ENCODE measurements around the gene AUTS2.

AUTS2 gene

DNA sequence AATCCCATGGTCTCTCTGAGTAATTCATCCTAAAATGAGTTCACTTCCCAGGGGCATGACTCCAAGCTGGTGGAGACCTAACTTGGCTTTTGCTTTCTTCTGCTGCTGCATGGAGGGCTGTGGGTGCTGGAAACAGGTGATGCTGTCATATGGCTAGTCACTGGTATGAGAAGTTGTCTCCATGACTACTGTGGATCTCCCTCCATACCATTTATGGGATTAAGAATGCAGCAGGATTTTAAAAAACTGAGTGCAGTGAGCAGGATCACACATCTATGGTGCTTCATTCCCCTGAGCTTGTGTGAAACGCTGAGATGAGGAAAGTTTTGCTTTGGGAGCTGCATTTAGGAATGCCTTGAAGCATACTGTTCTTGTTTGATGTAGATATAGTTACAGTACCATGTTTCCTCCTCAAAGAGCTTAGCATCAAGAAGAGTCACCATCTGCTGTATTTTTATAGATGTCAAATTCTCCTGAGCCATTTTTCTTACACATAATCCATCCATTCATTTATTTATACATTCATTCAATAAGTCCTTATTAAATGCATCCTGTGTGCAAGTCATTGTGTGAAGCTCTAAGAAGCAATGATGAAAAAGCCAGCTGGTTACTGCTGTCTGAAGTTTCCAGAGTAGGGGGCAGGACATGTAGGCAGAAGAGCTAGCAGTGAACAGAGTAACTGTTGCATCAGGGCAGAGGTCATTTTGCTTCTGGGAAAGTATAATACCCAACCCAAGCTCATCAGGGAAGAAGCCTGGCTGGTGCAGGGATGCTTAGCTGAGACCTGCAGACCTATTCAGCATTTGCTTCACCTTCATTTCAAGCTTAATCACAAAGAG is 534.8 kb downstream of the AUTS2 start:
- no peak for DNase-seq (ENCODE audit: low spot score)

DNA sequence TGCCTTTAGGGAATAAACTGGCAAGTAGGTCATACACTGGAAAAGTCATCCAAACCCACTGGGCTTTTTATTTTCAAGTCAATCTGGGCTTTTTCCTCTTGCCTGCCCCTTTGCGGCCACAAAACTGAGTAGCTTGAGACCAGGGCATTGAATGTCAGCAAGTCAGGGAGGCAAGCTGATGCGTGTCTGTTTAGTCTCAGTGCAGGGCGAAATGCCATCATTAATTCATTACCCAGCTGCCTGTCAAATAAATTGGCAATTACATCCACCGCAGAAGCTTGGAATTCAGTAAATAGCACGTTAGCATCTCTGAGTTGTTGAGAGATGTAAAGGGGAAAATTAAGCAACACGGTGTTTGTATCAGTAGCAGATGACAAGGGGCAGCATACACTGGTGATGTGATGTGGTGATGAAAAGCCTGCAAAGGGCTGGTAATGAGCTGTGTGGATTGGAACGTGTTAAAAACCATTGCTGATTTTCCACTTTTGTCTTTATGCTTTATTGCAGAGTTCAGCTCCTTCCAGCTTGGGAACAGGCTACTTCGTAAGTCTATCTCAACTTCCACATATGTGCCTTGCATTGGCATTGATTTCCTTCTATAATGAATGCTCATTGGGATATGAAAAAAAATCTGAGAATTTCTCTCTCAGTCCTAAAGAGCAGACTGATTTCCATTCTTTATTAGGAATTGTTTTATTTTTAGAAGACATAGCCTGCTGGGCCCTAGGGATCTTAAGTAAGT is 535.9 kb downstream of the AUTS2 start:
- DNase-seq (ENCODE audit: low spot score): peak; percentile 6

DNA sequence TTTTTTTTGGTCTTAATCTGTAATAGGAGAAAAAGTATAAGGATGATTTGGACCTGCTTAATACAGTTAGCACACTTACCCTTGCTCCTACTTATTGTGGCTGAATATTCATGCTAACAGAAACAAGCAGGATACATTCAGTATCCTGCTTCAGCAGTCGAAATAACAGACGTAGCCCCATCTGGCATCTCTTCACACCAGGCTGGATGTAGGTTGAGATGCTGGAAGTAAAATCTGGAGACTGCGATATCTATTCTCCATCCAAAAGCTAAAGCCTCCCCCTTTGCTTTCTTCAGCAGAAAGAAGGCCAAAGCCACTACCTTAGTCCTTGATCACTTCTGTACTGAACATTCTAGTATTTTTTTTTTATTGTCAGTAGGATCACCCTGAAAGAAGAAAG is 537.4 kb downstream of the AUTS2 start:
- DNase-seq (ENCODE audit: low spot score): peak; percentile 19

- no peak for DNase-seq (ENCODE audit: low spot score)
Observed at GRCh38 chr7:70137126-70137525, 538.9 kb downstream of the AUTS2 start.

- no peak for DNase-seq (ENCODE audit: low spot score)
Observed at GRCh38 chr7:70142247-70142932, 544.1 kb downstream of the AUTS2 start.

- DNase-seq (ENCODE audit: low spot score): no peak
Observed at GRCh38 chr7:70143075-70144044, 545.1 kb downstream of the AUTS2 start.

- DNase-seq (ENCODE audit: low spot score): no peak
Observed at GRCh38 chr7:70148997-70149396, 550.7 kb downstream of the AUTS2 start.

GRCh38 chr7:70152313-70152712 is 554.0 kb downstream of the AUTS2 start:
- DNase-seq (ENCODE audit: low spot score): no peak

DNA sequence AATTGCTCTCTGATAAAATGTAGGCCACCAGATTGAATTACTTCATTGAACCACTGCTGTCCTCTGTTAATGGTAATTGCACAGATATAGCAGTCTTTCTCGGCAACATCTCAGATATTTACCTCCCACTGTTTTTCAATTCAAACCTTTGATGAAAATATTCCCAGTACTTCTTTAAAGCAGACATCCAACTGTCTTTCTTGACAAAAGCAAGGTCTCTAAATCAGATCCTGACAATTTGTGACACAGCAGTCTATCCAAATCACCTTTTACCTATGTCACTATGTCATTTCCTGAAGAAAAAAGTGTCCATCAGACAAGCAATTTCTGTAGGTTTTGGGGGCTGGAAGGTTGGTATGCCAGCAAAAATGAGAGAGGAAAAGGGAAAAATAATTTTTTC is 555.7 kb downstream of the AUTS2 start:
- no peak for DNase-seq (ENCODE audit: low spot score)

DNA sequence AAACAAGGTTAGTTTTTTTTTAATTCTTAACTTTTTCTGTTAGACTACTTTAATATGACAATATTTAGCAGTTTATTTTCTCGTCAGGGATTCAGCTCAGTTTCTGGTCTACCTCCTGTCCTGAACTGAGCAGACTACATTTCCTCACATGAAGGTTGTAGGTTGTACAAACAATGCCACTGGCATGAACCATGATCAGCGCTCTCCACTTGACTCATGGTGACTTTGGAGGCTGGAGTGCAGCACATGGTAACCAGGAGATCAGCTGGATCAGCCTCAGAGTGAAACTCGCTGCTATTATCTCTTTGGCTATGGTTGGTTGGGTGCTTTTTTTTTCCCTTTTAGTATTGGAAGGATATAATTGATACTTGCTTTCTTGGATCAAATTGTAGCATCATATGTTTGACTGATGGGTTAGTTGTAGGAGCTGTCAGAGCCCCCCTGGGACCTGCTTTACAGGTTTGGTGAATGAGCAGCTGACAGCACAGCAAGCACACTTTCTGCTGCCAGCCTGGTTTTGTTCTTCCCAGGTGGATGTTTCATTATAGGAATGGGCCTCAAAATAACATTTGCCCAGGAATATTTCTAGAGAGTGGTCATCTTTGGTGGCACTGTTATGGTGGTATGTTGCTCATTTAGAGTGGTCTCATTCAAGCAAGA is 556.4 kb downstream of the AUTS2 start:
- DNase-seq (ENCODE audit: low spot score): peak; percentile 5

- DNase-seq (ENCODE audit: low spot score): no peak
Observed at GRCh38 chr7:70156057-70156456, 557.8 kb downstream of the AUTS2 start.

DNA sequence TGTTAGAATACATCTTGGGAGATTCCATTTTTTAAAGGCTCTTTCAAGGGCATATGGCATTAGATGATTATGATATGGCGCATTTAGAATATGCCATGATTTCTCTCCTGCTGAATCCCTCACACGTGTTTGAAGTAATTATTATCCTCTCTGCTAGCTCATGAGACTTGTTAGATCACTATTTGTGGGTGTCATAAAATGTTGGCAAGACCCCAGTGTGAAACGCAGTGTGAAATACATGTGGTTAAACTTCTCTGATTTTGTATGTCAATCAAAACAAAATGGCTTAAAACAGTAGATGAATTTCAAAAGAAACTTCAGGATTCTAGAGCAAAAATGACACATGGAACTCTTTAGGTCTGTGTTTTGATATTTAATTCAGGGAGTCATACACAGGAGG is 560.8 kb downstream of the AUTS2 start:
- DNase-seq (ENCODE audit: low spot score): no peak

GRCh38 chr7:70165477-70166170 is 567.3 kb downstream of the AUTS2 start:
- DNase-seq (ENCODE audit: low spot score): no peak

DNA sequence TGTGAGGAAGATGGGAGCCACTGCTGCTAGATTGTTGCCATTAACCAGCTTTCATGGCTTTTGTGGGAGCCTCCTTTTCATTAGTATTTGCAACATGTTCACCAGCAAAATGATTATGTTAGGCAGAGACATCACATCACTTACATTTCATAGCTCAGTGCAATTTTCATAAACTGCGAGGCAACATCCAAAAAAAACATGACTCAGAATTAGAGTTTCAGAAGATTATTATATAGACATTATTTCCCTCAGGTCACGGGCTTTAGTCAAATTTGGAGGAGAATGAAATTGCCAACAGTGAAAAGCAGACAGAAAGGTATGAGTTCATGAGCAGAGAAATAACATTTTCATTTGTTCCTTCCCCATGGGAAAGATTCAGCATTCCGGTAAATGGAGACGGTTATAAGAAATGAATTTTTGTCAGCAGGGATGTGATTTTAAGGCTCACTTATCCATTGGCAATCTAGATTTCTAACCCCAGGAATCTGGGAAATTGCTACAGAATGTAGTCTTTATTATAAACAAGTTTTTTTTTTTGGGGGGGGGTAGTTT is 573.2 kb downstream of the AUTS2 start:
- DNase-seq (ENCODE audit: low spot score): no peak

DNA sequence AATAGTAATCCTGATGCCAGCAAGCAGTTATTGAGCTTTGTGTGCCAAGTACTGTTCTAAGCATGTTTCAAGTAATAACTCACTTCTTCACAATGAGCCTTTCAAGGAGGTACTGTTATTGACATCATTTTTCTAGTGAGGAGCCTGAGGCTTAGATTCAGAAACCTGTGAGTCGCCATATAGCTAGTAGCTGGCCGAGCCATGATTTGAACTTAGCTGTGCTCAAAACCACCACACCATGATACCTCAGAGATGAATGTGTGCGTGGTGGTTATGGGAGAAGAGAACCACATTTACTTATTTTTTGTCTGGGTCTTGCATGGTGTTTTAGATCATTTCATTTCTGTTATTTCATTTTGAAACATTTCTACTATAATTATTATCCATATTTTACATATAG is 578.9 kb downstream of the AUTS2 start:
- DNase-seq (ENCODE audit: low spot score): no peak

- DNase-seq (ENCODE audit: low spot score): no peak
Observed at GRCh38 chr7:70178211-70178610, 579.9 kb downstream of the AUTS2 start.

GRCh38 chr7:70178787-70179186 is 580.5 kb downstream of the AUTS2 start:
- no peak for DNase-seq (ENCODE audit: low spot score)

- no peak for DNase-seq (ENCODE audit: low spot score)
Observed at GRCh38 chr7:70182521-70182920, 584.2 kb downstream of the AUTS2 start.

- no peak for DNase-seq (ENCODE audit: low spot score)
Observed at GRCh38 chr7:70183278-70183677, 585.0 kb downstream of the AUTS2 start.
